ENCODE results near the gene LRP1. TPM values are rescaled to one million over a fixed set of nuclear protein-coding genes. Genes with fewer than 3 reads are reported as not detected.

The LRP1 gene
- total and polyA plus RNA-seq, 2 of the 4 experiments (the other 2 are of a cell fraction) = 73.1 to 142 TPM

GRCh38 chr12:57107456-57108155 lies 20.7 kb upstream of the LRP1 start:
- Histone ChIP-seq H2BK120ac (ENCODE audit: low read depth, low read length) (no peak overlapping the region), H3K9me1 (ENCODE audit: insufficient read depth, low read length) (peaks cover 5% of the 10 kb centered on the region), H2BK20ac (ENCODE audit: low read depth, low read length) (no peak overlapping the region), H3K56ac (ENCODE audit: extremely low read depth, insufficient read depth, low read length) (no peak overlapping the region), H2AK5ac (ENCODE audit: low read depth, low read length) (no peak overlapping the region), H3K36me3 (ENCODE audit: control insufficient read depth, insufficient read depth, low read length) (peaks cover 39% of the 10 kb centered on the region), H4K20me1 (ENCODE audit: insufficient read depth, low read length) (peaks cover 15% of the 10 kb centered on the region), H3K79me1 (ENCODE audit: low read depth in 1 of 2, low read length in 2 of 2) (peaks cover 22 to 57% of the 10 kb centered on the region in 2 experiments), H2BK15ac (ENCODE audit: low read depth, low read length) (no peak overlapping the region), H3K9me3 (ENCODE audit: control insufficient read depth, insufficient read depth, low read length) (no peaks in the 10 kb centered on the region), H2BK5ac (ENCODE audit: low read depth, low read length, poor library complexity, severe bottlenecking) (no peak overlapping the region), H4K91ac (ENCODE audit: insufficient read depth, low read depth, low read length) (no peak overlapping the region), H3K4me3 (ENCODE audit: insufficient read depth, low read depth, low read length) (no peak overlapping the region), H3K4me1 (ENCODE audit: control insufficient read depth, insufficient read depth, low read length) (0 out of 2 replicates have a peak, but pooled peaks cover 2% of the 10 kb centered on the region), H2AFZ (replicated peaks; ENCODE audit: low read length, poor library complexity) (no peak overlapping the region), H4K8ac (ENCODE audit: low read depth in 2 of 2, low read length in 2 of 2) (no peak overlapping the region), H2AK9ac (replicated peaks; ENCODE audit: low read depth, low read length, poor library complexity) (peak overlapping the region; percentile 37), H3K18ac (ENCODE audit: low read depth, low read length) (no peak overlapping the region), H3K4ac (ENCODE audit: low read depth, low read length) (no peak overlapping the region), H3K27ac (ENCODE audit: insufficient read depth, low read length) (no peak overlapping the region), H3K23ac (ENCODE audit: low read depth, low read length) (no peak overlapping the region), H3K14ac (replicated peaks; ENCODE audit: low read depth, low read length) (no peak overlapping the region), H4K5ac (ENCODE audit: low read depth, low read length) (no peak overlapping the region), H3K27me3 (ENCODE audit: control insufficient read depth, insufficient read depth, low read length) (no peaks in the 10 kb centered on the region), H3K4me2 (ENCODE audit: low read depth, low read length) (no peak overlapping the region), H3K9ac (ENCODE audit: low read depth, low read length) (no peak overlapping the region)
- POLR2A ChIA-PET (ENCODE audit: unreplicated experiment) = no interaction called here
- no CpG with 5 or more reads among the region's 7 CpGs for WGBS, 2 experiments (ENCODE audit: extremely low coverage in 2 of 2, insufficient read length in 1 of 2)
- CTCF ChIA-PET = interaction anchor here (0.7 kb wide), 1 partner anchor 10 kb away, joined by 3 read pairs; no protein-coding TSS in a partner anchor
- intact Hi-C loops (cut with micrococcal nuclease) (no loop called here), dilution Hi-C loops (cut with HindIII; ENCODE audit: low sequenced_read_pairs, unreplicated experiment) (no loop called here), in situ Hi-C loops (cut with MboI; ENCODE audit: low sequenced_read_pairs) (no loop called here)
- ATAC-seq (ENCODE audit: low read depth) (no peak), DNase-seq (no peak)
- BruUV-seq (replicated peaks) = no TSS peak
- TF ChIP-seq MAZ (IDR thresholded peaks at IDR 0.05; ENCODE audit: borderline replicate concordance, low read depth, low read length) = no peak
- no peak for TF ChIP-seq POLR2A (IDR thresholded peaks at IDR 0.05; ENCODE audit: low read depth, low read length)
- TF ChIP-seq FOS (IDR thresholded peaks at IDR 0.05; ENCODE audit: low read depth, low read length) = no peak
- no peak for TF ChIP-seq CTCF (conservative IDR thresholded peaks at IDR 0.05; ENCODE audit: low read depth, low read length)

Measured in IMR-90 (cell line).